ENCODE data around the gene UTS2R.

GRCh38 chr17:82416771-82417170 lies 45.2 kb downstream of the UTS2R start:
- no peak for TF ChIP-seq POLR2AphosphoS5 (IDR thresholded peaks at IDR 0.05; ENCODE audit: borderline replicate concordance, low read depth, low read length)
- TF ChIP-seq EZH2 (IDR thresholded peaks at IDR 0.05) = no peak

Measured in SK-N-MC (cell line).